Germinal center (tissue), 1 donor: ENCODE measurements around the gene TSNAXIP1.
A peak's percentile ranks its signal among the peaks of the same experiment; 100 is the strongest.

Experiments used
- DNase-seq: peaks from one replicate; pipeline ENCODE4 v3.0.0; 2012; ENCODE audit warnings: mixed read lengths, low spot score

The TSNAXIP1 gene, protein sequence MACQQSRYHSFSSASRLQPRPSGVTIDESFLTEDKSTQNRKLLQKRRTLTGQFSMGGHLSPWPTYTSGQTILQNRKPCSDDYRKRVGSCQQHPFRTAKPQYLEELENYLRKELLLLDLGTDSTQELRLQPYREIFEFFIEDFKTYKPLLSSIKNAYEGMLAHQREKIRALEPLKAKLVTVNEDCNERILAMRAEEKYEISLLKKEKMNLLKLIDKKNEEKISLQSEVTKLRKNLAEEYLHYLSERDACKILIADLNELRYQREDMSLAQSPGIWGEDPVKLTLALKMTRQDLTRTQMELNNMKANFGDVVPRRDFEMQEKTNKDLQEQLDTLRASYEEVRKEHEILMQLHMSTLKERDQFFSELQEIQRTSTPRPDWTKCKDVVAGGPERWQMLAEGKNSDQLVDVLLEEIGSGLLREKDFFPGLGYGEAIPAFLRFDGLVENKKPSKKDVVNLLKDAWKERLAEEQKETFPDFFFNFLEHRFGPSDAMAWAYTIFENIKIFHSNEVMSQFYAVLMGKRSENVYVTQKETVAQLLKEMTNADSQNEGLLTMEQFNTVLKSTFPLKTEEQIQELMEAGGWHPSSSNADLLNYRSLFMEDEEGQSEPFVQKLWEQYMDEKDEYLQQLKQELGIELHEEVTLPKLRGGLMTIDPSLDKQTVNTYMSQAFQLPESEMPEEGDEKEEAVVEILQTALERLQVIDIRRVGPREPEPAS

DNA sequence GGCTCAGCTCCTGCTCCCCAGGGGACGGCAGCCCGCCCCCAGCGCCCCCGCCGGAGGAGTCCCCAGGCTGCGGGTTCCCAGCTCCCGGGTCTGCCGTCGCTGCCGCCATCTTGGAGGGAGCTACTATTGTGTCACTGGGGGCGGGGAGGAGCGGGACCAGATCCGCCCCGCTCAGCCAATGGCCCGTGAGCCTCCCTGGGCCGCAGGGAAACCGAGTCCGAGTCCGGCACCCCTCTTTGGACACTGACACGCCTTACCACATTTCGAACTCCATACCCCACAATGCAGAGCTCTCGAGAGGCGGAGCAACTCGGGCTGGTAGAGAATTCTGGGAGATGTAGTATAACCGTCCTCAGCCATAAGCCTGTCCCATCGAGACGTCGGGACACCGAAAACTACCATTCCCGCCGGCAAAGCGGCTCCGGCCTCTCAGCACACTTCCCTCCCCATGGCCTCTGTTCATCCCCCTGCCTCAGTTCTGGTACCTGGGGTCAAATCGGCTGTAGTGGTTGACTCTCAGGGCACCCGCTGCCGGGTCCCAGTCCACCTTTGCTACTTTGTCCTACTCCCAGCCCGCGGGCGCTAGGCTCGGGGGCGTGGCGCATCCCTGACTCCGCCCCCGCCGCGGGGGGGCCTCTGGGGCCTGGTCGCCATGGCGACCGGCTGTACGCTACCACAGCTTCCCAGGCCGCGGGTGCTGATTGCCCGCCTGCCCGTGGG lies at the start of gene TSNAXIP1, which contains the start of gene RANBP10:
TSNAXIP1 (plus strand) TSS at position 462 of the 720 bp plus-strand sequence. CDS start 261 bp downstream, outside the sequence.
RANBP10 (minus strand) TSS at position 133 of the 720 bp plus-strand sequence; CDS start at position 109, 24 bp downstream.
- peak; percentile 95 for DNase-seq

DNA sequence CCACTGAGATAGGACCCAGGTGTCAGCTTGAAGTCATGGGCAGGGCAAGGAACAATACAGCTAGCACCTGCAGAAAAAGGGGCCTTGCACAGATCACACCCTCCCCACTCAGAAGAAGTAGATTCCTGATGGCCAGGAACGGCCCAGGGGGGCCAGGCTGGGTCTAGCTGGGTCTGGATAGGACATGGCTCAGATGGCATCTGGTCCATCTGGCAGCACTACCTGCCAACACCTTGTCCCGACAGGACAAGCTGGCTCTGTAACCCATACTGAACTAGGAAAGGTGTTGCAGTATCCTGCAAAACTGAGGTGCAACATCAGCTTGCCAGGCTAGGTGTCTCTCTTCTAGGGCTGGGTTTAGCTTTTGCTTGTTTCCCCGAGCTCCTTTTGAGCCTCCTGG lies 48.7 kb upstream of the TSNAXIP1 start:
- DNase-seq, result no peak

DNA sequence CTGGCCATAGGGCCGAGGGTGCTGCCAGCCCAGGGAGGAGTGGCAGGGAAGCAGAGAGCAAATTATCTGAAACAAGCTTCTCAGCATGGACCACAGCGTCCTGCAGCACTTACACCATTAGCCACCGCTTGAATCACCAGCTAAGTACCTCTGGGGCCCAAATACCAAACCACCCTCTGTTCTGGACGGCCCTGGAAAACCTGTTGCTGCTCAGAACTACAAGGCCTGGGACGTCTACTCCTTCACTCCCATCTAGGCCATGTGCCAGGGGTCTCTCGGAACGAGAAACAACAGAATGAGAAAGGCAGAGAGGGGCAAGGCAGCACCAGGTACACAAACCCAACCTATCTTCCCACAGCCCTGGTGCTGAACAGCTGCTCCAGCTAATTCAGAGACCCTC lies 47.7 kb upstream of the TSNAXIP1 start:
- no peak for DNase-seq

DNA sequence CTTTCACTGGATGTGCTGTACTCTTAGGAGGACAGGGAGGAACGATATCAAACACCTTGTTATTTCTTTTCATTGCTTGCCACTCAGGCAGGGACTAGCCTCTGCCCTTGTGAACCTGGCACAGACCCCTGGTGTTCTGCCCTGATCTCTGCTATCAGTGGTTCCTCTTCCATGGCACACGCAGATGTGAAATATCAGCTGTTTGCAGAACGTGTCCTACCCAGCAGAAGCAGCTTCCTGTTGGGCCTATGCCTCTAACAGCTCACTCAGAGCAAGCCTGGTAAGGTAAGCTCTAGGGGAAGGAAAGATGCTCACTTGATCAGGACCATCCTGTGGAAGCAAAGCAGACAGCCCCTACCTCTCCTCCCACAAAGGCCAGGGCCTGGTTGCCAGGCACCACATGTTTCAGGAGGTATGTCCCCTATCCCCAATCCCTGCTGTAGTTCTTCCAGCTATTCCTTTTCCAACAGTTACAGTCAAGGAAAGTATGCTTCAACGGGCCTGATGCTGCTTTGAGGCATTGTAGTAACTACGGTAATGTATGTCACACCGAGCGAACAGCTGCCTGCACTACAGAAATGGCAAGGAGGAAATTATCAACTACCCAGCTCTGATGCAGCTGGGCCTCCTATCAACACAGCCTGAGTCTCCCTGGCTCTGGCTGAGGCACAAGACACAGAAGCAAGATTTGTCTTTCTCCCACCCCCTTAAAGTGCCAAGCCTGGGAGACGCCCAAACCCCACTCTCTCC lies 46.3 kb upstream of the TSNAXIP1 start:
- no peak for DNase-seq

DNA sequence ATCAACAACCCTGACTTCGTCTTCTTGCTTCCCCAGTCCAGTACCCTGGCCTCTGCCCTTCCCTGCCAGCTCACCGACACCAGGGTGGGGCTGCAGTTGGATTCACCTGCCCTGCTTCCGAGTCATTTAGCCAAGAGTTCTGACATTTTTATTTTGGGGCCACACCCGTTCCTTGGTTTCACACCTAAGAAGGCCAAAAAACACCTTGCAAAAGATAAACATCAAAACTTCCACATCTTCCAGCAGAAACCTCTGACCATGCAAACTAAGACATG lies 45.8 kb upstream of the TSNAXIP1 start:
- no peak for DNase-seq

DNA sequence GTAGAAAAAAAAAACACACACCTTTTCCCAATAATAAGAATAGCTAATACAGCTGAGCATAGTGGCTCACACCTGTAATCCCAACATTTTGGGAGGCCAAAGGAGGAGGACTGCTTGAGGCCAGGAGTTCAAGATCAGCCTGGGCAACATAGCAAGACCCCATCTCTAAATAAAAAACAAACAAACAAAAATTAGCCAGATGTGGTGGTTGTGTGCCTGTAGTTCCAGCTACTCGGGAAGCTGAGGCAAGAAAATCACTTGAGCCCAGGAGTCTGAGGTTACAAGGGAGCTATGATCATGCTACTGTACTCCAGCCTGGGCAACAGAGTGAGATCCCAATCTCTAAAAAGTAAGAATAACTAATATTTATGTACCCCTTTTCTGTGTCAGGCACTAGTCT lies 44.8 kb upstream of the TSNAXIP1 start:
- no peak for DNase-seq

DNA sequence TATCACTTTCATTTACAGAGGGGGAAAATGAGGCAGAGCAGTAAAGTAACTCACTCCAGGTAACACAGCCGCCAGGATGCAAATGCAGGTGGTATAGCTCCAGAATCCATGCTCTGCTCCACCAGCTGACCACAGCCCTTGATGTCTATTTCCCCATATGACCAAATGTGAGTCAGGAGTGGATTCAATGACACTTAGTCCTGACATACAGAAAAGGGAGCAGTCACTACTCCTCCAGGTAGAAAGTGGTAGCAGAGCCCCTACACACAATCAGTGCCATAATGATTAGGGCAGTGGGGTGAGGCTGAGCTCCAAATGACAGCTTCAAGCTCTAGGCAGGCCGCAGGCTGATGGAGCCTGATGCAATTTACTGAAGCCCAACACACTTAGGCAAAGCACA lies 44.3 kb upstream of the TSNAXIP1 start:
- DNase-seq, result no peak

DNA sequence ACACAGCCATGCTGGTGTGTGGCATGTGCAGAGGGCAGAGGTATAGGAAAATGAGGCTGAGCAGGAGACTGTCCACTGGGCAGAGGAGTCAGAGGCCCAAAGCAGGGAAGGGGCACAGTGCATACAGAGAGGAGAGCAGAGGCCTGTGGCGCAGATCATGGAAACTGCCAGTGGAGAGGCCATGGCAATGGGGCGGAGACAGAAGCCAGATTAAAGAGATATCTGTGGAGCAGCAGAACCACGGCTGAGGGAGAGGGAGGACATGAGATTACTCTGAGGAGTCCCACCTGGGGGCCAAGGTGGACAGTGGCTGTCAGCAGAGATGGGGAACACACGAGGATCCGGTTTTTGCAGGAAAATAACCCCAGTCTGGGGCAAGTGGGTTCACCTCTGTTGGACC lies 43.6 kb upstream of the TSNAXIP1 start:
- no peak for DNase-seq

DNA sequence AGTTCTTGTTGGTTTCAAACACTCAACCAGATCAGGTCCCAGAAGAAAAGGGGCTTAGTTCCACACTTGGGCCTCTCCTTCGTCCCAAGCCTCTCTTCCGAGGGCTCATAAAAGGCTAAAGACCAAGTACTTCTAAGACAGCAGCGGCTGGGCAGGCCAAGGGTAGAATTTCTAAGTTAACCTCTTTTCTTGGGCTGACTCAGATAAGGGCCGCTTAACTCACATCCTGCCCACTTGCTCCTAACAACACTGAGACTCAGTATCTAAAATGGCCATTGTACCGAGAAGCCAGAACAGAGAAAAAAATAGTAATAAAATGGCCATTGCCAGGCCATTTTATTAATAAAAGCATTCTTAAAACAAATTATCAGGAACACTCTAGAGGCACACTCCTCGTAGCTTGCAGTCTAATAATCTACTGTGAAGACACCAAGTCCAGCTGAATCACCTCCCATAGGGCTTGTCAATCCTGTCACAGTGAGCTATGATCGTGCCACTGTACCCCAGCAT lies 42.5 kb upstream of the TSNAXIP1 start:
- no peak for DNase-seq

DNA sequence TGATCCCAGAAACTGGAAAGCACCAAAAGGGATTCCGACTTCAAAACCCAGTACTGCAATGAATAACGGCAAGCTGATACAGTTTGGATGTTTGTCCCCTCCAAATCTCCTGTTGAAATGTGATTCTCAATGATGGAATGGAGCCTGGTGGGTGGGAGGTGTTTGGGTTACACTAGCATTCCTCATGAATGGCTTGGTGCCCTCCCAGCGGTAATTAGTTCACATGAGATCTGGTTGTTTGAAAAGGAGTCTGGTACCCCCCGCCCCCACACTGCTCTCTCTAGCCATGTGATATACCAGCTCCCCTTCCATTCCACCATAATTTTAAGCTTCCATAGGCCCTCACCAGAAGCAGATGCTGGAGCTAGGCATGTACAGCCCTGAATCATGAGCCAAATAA lies 40.4 kb upstream of the TSNAXIP1 start:
- no peak for DNase-seq

DNA sequence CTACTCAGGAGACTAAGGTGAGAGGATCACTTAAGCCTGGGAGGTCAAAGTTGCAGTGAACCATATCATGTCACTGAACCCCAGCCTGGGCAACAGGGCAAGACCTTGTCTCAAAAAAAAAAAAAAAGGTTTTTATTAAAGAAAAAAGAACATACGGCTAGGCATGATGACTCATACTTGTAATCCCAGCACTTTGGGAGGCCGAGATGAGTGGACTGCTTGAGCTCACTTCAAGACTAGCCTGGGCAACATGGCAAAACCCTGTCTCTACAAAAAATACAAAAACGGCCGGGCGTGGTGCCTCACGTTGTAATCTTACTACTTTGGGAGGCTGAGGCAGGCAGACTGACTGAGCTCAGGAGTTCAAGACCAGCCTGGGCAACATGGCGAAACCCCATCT lies 38.7 kb upstream of the TSNAXIP1 start:
- no peak for DNase-seq

DNA sequence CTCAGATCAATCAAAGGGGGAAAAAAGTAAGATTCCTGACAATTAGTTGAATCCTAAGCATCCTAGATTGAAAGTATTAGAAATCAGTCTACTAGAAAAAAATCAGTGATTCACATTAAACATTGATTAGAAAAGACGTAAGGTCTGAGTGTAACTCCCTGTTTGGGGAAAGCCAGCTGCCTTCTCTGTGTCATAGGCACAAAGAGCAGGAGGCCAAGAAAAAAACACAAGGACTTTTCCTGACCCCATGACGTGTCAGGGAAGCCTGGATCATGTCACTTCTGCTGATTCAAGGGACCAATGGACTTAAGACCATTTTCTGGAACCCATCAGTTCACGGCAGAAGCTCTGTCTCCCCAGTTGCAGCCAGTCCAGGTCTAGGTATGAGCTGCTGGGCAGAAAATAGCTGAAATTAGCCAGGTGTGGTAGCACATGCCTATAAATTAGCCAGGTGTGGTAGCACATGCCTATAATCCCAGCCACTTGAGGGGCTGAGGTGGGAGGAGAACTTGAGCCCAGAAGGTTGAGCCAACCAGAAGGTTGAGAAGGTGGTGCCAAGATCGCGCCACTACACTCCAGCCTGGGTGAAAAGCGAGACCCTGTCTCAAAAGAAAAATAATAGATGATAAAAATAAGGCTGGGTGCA lies 36.2 kb upstream of the TSNAXIP1 start:
- no peak for DNase-seq

DNA sequence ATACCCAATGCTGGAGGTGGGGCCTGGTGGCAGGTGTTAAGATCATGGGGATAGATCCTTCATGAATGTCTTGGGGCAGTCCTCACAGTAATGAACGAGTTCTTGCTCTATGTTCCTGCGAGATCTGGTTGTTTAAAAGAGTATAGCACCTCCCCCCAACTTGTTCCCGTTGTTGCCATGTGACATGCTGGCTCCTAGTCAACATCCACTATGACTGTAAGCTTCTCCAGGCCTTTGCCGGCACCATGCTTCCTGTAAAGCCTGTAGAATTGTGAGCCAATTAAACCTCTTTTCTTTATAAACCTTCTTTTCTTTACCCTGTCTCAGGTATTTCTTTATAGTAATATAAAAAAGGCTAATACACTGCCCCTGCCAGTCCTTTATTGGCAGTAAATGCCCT lies 33.6 kb upstream of the TSNAXIP1 start:
- DNase-seq, result no peak

DNA sequence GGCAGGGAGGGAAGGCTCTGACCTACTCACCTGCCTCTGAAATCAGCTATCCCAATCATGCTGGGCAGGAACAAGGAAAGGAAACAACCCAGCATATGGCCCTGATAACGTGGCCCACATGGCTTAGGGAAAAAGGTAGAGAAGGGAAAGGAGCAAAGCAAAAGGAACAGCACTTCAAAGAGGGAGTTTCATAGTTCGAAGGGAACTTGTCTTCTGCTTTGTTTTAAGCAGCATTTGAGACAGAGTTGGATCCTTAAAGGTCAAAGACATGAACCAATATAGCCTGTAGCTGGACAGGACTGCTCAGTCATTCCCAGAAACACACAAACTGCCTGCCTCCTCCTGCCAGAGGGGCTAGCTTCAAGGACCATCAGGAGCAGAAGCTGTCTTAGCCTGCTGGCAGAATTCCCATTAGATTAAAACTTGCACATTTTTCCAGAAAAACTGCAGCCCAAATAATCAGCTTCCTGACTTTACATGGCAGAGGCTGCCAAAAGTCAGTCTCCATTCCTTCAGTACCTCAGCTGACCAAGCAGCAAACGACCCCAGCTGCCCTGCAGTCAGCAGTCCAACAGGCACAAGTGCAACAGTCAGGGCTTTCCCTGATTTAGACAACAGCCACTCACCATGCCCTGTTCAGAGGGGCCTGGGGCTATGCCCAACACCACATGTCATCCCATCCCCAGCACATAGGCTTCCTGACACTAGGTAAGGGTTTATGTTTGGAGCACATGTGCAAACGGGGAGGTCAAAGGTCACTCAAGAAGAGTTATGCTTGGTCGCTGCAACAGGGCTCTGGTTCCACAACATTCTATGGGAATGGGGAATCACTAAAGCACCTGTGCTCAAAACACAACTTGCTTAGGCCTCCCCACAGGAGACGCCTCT lies 32.9 kb upstream of the TSNAXIP1 start:
- DNase-seq, result no peak

DNA sequence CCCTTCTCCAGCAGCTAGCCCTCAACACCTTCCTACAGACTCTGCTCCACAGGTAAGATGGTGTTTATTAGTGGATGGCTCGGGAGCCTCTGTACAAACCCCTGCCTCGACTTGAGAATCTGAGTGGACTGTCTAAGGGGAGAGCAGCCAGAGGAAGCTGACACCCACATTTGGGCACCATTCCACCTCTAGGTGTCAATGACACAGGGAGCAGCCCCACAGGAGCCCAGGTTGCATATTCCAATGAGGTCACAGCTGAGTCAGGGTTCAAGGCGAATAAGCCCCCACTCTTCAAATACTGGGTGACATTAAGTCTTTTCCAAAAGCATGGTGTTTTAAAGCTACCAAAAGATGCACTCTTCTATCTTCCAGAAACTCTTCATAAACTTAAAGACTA lies 32.2 kb upstream of the TSNAXIP1 start:
- no peak for DNase-seq

DNA sequence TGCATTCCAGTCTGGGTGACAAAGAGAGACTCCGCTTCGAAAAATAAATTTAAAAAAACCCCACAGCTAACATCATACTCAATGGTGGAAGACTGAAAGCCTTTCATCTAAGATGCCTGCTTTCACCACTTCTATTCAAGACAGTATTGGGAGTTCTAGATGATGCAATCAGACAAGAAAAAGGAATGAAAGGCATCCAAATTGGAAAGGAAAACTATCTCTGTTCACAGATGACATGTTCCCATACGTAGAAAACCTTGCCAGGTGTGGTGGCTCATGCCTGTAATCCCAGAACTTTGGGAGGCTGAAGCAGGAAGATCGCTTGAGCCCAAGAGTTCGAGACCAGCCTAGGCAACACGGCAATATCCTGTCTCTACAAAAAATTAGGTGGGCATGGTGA lies 31.4 kb upstream of the TSNAXIP1 start:
- DNase-seq, result no peak

DNA sequence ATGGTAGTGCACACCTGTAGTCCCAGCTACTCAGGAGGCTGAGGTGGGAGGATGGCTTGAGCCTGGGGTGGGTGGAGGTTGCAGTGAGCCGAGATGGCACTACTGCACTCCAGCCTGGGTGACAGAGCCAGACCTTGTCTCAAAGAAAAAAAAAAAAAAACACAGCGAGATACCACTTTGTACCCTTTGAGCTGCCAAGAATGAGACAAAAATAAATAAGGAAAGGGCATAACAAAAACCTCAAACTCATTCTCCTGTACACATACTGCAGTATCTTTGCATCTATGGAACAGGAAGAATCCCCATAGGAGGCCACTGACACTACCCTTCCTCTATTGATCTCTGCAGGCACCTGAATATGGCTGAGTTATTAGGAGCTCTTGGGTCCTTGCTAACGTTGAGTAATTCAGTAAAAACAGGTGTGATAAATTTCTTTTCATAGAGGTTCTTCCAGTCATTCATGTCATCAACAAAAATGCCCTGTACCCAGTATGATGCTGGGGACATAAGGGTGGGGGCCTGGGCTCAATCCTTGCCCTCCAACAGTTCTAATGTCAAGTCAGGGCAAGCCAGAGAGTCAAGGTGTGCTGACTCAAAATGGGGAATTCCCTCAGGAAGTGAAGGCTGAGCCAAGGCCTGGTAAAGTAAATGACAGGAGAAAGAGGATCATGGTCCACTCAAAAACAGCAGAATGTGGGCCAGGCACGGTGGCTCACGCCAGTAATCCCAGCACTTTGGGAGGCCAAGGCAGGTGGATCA lies 27.3 kb upstream of the TSNAXIP1 start:
- no peak for DNase-seq

DNA sequence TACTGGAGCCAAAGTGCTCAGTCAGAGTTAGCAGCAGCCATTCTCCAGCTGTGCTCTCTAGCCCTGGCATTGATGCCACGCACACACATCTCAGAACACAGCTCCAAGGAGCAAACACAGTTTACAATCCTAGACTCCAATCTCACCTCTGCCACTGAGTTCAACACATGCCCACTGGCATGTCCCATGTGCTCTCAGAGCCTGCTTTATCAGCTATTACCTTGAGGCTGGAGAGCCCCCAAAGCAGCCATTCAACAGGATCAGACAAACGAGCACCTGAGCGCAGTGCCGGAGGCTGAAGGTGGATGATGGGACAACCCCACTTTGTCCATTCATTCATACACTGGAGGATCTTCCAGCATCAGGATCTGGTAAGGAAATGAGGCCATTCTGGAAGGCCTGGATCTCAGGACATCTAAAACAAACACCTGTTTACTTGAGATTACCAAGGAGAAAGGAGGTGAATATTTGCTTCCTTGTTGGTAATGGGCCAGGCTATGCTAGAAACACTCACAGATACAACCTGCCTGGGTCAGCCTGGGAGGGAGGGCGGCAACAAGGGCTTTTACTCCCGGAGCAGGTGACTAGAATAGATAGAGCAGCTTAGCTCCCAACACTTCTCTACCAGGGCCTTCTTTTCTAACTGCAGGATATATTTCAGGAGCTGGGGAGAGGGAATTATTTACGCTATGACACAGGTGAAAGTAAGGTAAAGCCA lies 25.7 kb upstream of the TSNAXIP1 start:
- no peak for DNase-seq

DNA sequence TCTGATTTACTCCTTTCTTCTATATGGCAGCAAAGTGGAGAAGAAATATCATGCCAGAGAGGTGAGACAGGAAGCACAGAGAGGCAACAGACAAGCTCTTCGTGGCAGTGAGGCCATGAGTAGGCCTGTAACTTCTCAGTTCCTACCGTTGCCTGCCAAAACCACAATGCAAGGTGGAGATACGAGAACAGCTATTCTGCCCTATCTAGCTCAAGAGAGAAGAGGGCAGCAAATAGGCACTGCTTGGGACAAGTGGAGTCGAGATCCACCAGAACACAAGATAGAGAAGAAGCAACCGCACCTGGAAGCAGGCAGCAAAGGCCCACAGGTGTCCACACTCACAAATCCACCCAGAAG lies 25.1 kb upstream of the TSNAXIP1 start:
- no peak for DNase-seq
